GM18951 (cell line): ENCODE results near the gene FAM204A.

ENCODE experiments used
- POLR2A ChIP-seq: IDR thresholded peaks from 4 replicates; pipeline ENCODE4 v1.6.1; 2011; ENCODE audit warnings: mild to moderate bottlenecking; ENCODE audit not compliant: insufficient read length, insufficient read depth; ENCODE audit errors: extremely low read depth
- in situ Hi-C: fragments of 300-500 bp; cut with MboI; formaldehyde crosslinking; loops from one replicate; pipeline ENCODE4 v1.12.0; 2022; ENCODE audit warnings: low sequenced_read_pairs, mixed read lengths, inconsistent platforms; ENCODE audit not compliant: unreplicated experiment

FAM204A gene

GRCh38 chr10:118343549-118343948 lies 1.4 kb upstream of the FAM204A start:
- no peak for TF ChIP-seq POLR2A
- in situ Hi-C loops = no loop called here

DNA sequence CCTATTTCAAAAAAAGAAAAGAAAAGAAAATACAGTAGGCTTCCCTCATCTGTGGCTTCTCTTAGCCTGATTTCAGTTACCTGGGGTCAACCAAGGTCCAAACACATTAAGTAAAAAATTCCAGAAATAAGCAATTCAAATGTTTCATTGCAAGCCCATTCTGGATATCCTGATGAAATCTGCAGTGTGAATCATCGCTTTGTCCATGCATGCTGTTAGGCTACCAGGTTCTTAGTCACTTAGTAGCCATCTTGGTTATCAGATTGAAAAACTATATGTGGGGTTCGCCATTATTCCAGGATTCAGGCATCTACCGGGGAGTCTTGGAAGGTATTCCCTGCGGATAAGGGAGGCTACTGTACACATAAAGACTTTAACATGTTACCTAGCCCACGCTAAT lies 991 bp upstream of the FAM204A start:
- no peak for TF ChIP-seq POLR2A

GRCh38 chr10:118342638-118343020 lies 505 bp upstream of the FAM204A start:
- TF ChIP-seq POLR2A = no peak
- in situ Hi-C loops = no loop called here

More for the DNA sequence above, 991 bp upstream of the FAM204A start:
- in situ Hi-C loops = no loop called here

DNA sequence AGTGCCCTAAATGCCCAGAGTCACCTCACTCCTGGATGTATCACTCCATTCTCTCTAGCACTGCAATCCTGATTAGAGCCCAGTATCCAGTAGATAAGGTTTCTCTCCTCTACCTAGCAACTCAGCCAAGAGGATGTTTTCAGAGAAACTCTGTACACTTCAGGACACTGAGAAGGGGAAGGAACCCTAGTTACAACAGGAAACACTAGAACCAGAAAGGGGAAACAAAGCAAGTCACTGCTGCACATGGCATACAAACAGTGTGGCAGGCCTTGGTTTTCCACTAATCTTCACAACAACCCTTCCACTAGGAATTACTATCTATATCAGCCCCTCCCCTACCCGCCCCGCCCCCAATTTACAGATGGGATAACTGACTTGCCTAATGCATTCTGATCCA lies 1.6 kb downstream of the FAM204A start:
- TF ChIP-seq POLR2A = no peak

GRCh38 chr10:118339111-118339510 lies 3.0 kb downstream of the FAM204A start:
- no peak for TF ChIP-seq POLR2A
- in situ Hi-C loops = no loop called here

More for the DNA sequence above, 1.6 kb downstream of the FAM204A start:
- in situ Hi-C loops = no loop called here

GRCh38 chr10:118337356-118337755 lies 4.8 kb downstream of the FAM204A start:
- TF ChIP-seq POLR2A = no peak
- in situ Hi-C loops = no loop called here

DNA sequence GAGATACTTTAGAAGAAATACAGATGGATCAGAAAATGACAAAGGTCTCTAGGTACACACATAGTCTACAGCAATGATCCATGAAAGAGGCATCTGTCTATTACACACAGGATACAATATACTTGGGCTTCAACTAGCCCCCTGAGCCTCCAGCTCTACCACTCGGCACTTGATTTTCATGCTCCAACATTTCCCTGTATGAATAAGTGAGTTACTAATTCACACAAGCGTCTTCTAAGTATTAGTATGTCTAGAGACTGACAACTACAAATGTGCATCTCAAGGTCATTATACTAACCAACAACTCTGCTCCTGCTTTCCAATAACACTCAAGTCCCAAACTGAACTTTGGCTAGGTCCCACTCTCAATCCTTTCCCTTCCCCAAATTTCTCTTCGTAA lies 8.3 kb downstream of the FAM204A start:
- in situ Hi-C loops = no loop called here
- no peak for TF ChIP-seq POLR2A

- no peak for TF ChIP-seq POLR2A
- in situ Hi-C loops = no loop called here
Measured at GRCh38 chr10:118332948-118333710, 9.0 kb downstream of the FAM204A start.

GRCh38 chr10:118332236-118332635 lies 9.9 kb downstream of the FAM204A start:
- in situ Hi-C loops = no loop called here
- TF ChIP-seq POLR2A = no peak

GRCh38 chr10:118330295-118331076 lies 11.6 kb downstream of the FAM204A start:
- in situ Hi-C loops = no loop called here
- no peak for TF ChIP-seq POLR2A

GRCh38 chr10:118324140-118324539 lies 18.0 kb downstream of the FAM204A start:
- in situ Hi-C loops = no loop called here
- TF ChIP-seq POLR2A = no peak

DNA sequence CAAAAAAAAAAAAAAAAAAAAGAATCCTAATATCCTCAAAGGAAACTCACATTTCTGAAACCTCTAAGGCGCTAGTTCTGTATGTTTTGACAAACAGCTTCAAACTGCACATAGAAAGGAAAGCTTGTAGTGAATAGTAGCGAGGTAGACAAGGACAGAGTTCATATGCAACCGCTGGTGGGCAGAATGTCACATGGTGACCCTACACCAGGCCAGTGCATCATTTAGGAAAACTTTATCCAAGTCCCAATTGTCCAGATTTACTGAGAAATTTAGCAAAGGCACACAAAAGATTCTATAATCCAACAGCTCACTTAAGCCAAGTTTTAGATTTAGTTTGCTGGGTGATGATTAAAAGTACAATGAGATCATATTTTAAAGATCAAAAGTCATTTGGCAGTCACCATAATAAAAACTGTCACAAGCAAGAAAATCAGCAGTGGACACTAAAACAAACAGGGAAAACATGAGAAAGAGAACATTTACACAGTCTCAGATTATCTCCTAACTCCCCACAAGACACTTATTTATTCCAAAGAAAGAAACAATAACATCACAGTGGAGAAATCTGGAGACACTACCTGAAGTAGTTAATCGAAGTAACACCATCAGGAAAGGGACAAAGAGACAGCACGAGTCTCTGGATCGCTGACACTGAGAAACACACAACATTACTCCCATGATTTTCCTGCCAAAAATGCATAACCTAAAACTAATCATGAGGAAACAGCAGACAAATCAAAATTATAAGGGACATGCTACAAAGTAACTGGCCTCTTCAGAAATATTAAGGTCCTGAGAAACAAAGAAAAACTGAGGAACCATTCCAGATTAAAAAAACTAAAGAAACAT lies 20.2 kb downstream of the FAM204A start:
- in situ Hi-C loops = no loop called here
- TF ChIP-seq POLR2A = no peak

- in situ Hi-C loops = no loop called here
- TF ChIP-seq POLR2A = no peak
Measured at GRCh38 chr10:118315629-118316028, 26.5 kb downstream of the FAM204A start.
